Right hindlimb (tissue), 1 donor: ENCODE results near the gene KRTAP12-4.
"Not testable (repeated sequence)": the region's sequence is repeated elsewhere in the genome, so short reads cannot be mapped to it uniquely, and the experiment has no call there.

Experiments
- DNase-seq: peaks from one replicate; pipeline ENCODE4 v3.0.0-alpha.2; 2018

The KRTAP12-4 gene

GRCh38 chr21:44686843-44687561 is 32.5 kb upstream of the KRTAP12-4 start:
- no peak for DNase-seq

GRCh38 chr21:44686000-44686781 is 31.7 kb upstream of the KRTAP12-4 start:
- no peak for DNase-seq

- DNase-seq: not testable (repeated sequence)
Observed at GRCh38 chr21:44685050-44685449, 30.6 kb upstream of the KRTAP12-4 start.

GRCh38 chr21:44684483-44684882 is 30.0 kb upstream of the KRTAP12-4 start:
- DNase-seq: no peak

- no peak for DNase-seq
Observed at GRCh38 chr21:44684077-44684476, 29.6 kb upstream of the KRTAP12-4 start.

- DNase-seq: no peak
Observed at GRCh38 chr21:44682580-44683151, 28.2 kb upstream of the KRTAP12-4 start.

- no peak for DNase-seq
Observed at GRCh38 chr21:44681861-44682579, 27.6 kb upstream of the KRTAP12-4 start, which contains the start of gene KRTAP12-1. Gene KRTAP12-1, minus strand, starts transcription at chr21:44682163. Its CDS starts 40 bp downstream, at chr21:44682123.

- DNase-seq: no peak
Observed at GRCh38 chr21:44681152-44681551, 26.7 kb upstream of the KRTAP12-4 start.

- DNase-seq: no peak
Observed at GRCh38 chr21:44677881-44678280, 23.4 kb upstream of the KRTAP12-4 start.

GRCh38 chr21:44671911-44672310 is 17.5 kb upstream of the KRTAP12-4 start:
- no peak for DNase-seq

- no peak for DNase-seq
Observed at GRCh38 chr21:44670642-44671432, 16.4 kb upstream of the KRTAP12-4 start.

- DNase-seq: no peak
Observed at GRCh38 chr21:44667612-44668011, 13.2 kb upstream of the KRTAP12-4 start.

- DNase-seq: no peak
Observed at GRCh38 chr21:44666401-44667320, 12.2 kb upstream of the KRTAP12-4 start, which contains the start of gene KRTAP12-2. Gene KRTAP12-2, minus strand, starts transcription at chr21:44666927. Its CDS starts 41 bp downstream, at chr21:44666886.

- no peak for DNase-seq
Observed at GRCh38 chr21:44664691-44665090, 10.2 kb upstream of the KRTAP12-4 start.

- not testable (repeated sequence) for DNase-seq
Observed at GRCh38 chr21:44661567-44661966, 7.1 kb upstream of the KRTAP12-4 start.

GRCh38 chr21:44658913-44659595 is 4.6 kb upstream of the KRTAP12-4 start:
- no peak for DNase-seq

GRCh38 chr21:44658541-44658910 is 4.1 kb upstream of the KRTAP12-4 start:
- no peak for DNase-seq

- no peak for DNase-seq
Observed at GRCh38 chr21:44657635-44658540, 3.4 kb upstream of the KRTAP12-4 start, which contains the start of gene KRTAP12-3. Gene KRTAP12-3, plus strand, starts transcription at chr21:44657932. Its CDS starts 48 bp downstream, at chr21:44657980.

- no peak for DNase-seq
Observed at GRCh38 chr21:44656868-44657267, 2.4 kb upstream of the KRTAP12-4 start.
